Measurements from ENCODE around the gene DAPP1. TPM values are rescaled to one million over a fixed set of nuclear protein-coding genes. Genes with fewer than 3 reads are reported as not detected.
"Not testable (repeated sequence)": the region's sequence is repeated elsewhere in the genome, so short reads cannot be mapped to it uniquely, and the experiment has no call there.

DAPP1 gene, protein sequence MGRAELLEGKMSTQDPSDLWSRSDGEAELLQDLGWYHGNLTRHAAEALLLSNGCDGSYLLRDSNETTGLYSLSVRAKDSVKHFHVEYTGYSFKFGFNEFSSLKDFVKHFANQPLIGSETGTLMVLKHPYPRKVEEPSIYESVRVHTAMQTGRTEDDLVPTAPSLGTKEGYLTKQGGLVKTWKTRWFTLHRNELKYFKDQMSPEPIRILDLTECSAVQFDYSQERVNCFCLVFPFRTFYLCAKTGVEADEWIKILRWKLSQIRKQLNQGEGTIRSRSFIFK
- 25.9 and 30.6 TPM in 2 replicates for total RNA-seq (2022)
- percentile 85 among the genes with signal in this experiment for Bru-seq, nascent RNA
- BruChase-seq, experiment 1, labeled RNA remaining after a 6-hour chase: percentile 65 among the genes with signal in this experiment
- BruChase-seq, experiment 2, labeled RNA remaining after a 2-hour chase: percentile 71 among the genes with signal in this experiment
- long read RNA-seq, transcript DAPP1-203 (9 exons, 1,440 nt): major isoform, 47 of 51 reads
- long read RNA-seq, partial matches to known transcripts: 0 of 51 reads
- long read RNA-seq, other reads (novel, unspliced or antisense): 4 of 51 reads

DNA sequence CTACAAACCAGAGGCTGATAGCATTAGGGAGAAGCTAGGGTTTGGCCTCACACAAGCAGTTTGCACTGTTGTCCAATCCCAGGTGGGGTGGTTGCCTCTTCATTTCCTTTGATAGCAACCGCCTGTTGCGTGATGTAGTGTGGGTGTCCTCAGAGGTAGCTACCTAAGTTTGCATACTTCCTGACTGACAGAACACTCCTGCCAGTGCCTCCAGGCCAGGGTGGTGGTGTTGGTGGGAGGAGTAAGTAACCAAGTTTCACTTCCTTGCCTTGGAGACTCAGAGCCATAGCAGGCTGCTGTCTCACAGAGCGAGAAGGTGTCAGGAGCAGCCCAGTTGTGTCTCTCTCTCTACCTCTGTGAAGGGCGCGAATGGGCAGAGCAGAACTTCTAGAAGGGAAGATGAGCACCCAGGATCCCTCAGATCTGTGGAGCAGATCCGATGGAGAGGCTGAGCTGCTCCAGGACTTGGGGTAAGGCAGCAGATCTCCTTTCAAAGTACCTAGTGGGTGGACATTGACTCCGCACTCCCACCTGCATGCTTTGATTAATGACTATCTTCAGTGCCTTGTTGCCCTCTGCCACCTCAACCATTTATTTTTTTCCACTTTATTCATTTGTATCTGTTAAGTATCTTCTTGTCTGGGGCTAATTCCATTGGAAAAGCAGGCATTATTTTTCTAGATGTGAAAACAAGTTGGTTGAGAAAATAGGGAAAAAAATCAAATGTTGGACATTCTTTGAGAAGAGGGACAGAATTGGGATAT, at the start of gene DAPP1:
TSS of gene DAPP1 (plus strand) at position 283 of the 764 bp plus-strand sequence. CDS start at position 370, 87 bp downstream.
- H3K36me3 Mint-ChIP-seq (ENCODE audit: insufficient read depth, unreplicated experiment): peaks cover 14% of the 10 kb centered on the region
- no peaks in the 10 kb centered on the region for H3K27me3 Mint-ChIP-seq (ENCODE audit: unreplicated experiment)
- CTCF ChIA-PET: interaction anchor here (0.7 to 1.5 kb wide), 3 partner anchors 8 to 352 kb away, joined by 3 to 6 read pairs (median 4); no protein-coding TSS in a partner anchor
- H3K4me1 Mint-ChIP-seq (ENCODE audit: low read depth, unreplicated experiment): peaks cover 18% of the 10 kb centered on the region
- TF ChIP-seq, protein P1, sequence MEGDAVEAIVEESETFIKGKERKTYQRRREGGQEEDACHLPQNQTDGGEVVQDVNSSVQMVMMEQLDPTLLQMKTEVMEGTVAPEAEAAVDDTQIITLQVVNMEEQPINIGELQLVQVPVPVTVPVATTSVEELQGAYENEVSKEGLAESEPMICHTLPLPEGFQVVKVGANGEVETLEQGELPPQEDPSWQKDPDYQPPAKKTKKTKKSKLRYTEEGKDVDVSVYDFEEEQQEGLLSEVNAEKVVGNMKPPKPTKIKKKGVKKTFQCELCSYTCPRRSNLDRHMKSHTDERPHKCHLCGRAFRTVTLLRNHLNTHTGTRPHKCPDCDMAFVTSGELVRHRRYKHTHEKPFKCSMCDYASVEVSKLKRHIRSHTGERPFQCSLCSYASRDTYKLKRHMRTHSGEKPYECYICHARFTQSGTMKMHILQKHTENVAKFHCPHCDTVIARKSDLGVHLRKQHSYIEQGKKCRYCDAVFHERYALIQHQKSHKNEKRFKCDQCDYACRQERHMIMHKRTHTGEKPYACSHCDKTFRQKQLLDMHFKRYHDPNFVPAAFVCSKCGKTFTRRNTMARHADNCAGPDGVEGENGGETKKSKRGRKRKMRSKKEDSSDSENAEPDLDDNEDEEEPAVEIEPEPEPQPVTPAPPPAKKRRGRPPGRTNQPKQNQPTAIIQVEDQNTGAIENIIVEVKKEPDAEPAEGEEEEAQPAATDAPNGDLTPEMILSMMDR (IDR thresholded peaks at IDR 0.05; ENCODE audit: unreplicated experiment): no peak
- H3K9me3 Mint-ChIP-seq (ENCODE audit: low read depth, unreplicated experiment): peaks cover 3% of the 10 kb centered on the region
- BruUV-seq (replicated peaks): TSS peak; percentile 68
- peak within 1 kb of the TSS; percentile 73 for H3K4me3 Mint-ChIP-seq (ENCODE audit: low read depth, unreplicated experiment)
- peak within 1 kb of the TSS; percentile 65 for H3K27ac Mint-ChIP-seq (ENCODE audit: unreplicated experiment)
- DNase-seq: peak; percentile 73
- intact Hi-C loops (cut with micrococcal nuclease; ENCODE audit: unreplicated experiment): loop anchor here (2.0 to 10.0 kb wide), 3 partner anchors 68 to 248 kb away; partner anchors contain the start of gene DNAJB14

DNA sequence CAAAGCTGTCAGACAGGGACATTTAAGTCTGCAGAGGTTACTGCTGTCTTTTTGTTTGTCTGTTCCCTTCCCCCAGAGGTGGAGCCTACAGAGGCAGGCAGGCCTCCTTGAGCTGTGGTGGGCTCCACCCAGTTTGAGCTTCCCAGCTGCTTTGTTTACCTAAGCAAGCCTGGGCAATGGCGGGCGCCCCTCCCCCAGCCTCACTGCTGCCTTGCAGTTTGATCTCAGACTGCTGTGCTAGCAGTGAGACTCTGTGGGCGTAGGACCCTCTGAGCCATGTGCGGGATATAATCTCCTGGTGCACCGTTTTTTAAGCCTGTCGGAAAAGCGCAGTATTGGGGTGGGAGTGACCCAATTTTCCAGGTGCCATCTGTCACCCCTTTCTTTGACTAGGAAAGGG, 45.8 kb upstream of the DAPP1 start:
- H3K4me1 Mint-ChIP-seq (ENCODE audit: low read depth, unreplicated experiment); intact Hi-C loops (cut with micrococcal nuclease; ENCODE audit: unreplicated experiment); DNase-seq; H3K4me3 Mint-ChIP-seq (ENCODE audit: low read depth, unreplicated experiment); H3K9me3 Mint-ChIP-seq (ENCODE audit: low read depth, unreplicated experiment); CTCF ChIA-PET; BruUV-seq (replicated peaks); H3K27me3 Mint-ChIP-seq (ENCODE audit: unreplicated experiment); H3K27ac Mint-ChIP-seq (ENCODE audit: unreplicated experiment); H3K36me3 Mint-ChIP-seq (ENCODE audit: insufficient read depth, unreplicated experiment): not testable (repeated sequence)

DNA sequence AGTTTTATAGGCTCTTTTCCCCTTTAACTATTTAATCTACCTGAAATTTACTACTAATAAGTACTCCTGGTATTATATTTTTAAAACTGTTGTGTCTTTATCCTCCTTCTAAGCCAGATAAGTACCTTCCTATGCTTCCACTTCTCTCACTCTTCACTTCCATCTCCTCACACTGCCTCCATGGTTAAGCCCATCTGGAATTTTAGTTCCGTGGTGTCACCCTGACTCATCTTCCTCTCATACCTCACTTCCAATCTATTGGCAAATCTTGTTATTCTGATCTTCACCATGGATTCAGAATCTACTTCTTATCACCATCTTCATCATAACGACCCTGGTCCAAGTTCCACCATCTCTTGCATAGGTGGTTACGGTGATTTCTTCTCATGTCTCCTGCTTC, 32.7 kb upstream of the DAPP1 start:
- DNase-seq: no peak
- TF ChIP-seq, protein P1 (IDR thresholded peaks at IDR 0.05; ENCODE audit: unreplicated experiment): no peak
- Mint-ChIP-seq H3K27ac (ENCODE audit: unreplicated experiment) (no peak overlapping the region), H3K9me3 (ENCODE audit: low read depth, unreplicated experiment) (no peaks in the 10 kb centered on the region), H3K4me1 (ENCODE audit: low read depth, unreplicated experiment) (no peaks in the 10 kb centered on the region), H3K36me3 (ENCODE audit: insufficient read depth, unreplicated experiment) (no peaks in the 10 kb centered on the region), H3K4me3 (ENCODE audit: low read depth, unreplicated experiment) (no peak overlapping the region), H3K27me3 (ENCODE audit: unreplicated experiment) (no peaks in the 10 kb centered on the region)
- CTCF ChIA-PET: no interaction called here
- BruUV-seq (replicated peaks): no TSS peak
- intact Hi-C loops (cut with micrococcal nuclease; ENCODE audit: unreplicated experiment): no loop called here

DNA sequence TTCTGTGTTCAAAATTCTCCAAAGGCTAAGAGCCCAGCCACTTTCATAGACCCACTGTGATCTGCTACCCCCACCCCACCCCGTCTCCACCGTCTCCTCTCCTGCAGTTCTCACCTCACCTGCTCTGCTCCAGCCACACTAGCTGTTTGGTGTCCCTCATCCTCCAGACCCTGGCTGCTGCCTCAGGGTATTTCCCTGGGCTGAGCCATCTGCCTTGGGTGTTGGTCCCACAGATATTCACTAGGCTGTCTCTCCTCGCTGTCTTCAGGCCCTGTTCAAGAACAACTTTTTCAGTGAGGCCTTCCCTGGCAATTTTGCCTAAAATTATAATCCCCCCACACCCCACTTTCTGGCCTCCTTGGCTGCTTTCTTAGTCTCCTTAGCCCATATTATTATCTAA, 31.8 kb upstream of the DAPP1 start:
- no peaks in the 10 kb centered on the region for H3K9me3 Mint-ChIP-seq (ENCODE audit: low read depth, unreplicated experiment)
- no peak overlapping the region for H3K27ac Mint-ChIP-seq (ENCODE audit: unreplicated experiment)
- peaks cover 2% of the 10 kb centered on the region for H3K27me3 Mint-ChIP-seq (ENCODE audit: unreplicated experiment)
- BruUV-seq (replicated peaks): no TSS peak
- DNase-seq: no peak
- intact Hi-C loops (cut with micrococcal nuclease; ENCODE audit: unreplicated experiment): no loop called here
- H3K4me1 Mint-ChIP-seq (ENCODE audit: low read depth, unreplicated experiment): no peaks in the 10 kb centered on the region
- no peaks in the 10 kb centered on the region for H3K36me3 Mint-ChIP-seq (ENCODE audit: insufficient read depth, unreplicated experiment)
- CTCF ChIA-PET: no interaction called here
- no peak overlapping the region for H3K4me3 Mint-ChIP-seq (ENCODE audit: low read depth, unreplicated experiment)
- TF ChIP-seq, protein P1 (IDR thresholded peaks at IDR 0.05; ENCODE audit: unreplicated experiment): no peak
